T47D (cell line): ENCODE measurements around the gene RASSF4.

Experiments used
- DNase-seq, 2 experiments: peaks; one replicate each; pipeline versions ENCODE4 v3.0.0 to v3.0.0-alpha.2; 2011 to 2012; ENCODE audit warnings: low read depth in 1 of 2, low spot score in 1 of 2
- JUND ChIP-seq: IDR thresholded peaks from 2 replicates; pipeline ENCODE4 v1.6.1; 2012; ENCODE audit warnings: low read depth
- in situ Hi-C: cut with HindIII; loops from 2 replicates; pipeline ENCODE4 v1.10.0; 2016; ENCODE audit warnings: low sequenced_read_pairs, low pct_unique_long_range_greater_than_20kb

Gene RASSF4, protein sequence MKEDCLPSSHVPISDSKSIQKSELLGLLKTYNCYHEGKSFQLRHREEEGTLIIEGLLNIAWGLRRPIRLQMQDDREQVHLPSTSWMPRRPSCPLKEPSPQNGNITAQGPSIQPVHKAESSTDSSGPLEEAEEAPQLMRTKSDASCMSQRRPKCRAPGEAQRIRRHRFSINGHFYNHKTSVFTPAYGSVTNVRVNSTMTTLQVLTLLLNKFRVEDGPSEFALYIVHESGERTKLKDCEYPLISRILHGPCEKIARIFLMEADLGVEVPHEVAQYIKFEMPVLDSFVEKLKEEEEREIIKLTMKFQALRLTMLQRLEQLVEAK

DNA sequence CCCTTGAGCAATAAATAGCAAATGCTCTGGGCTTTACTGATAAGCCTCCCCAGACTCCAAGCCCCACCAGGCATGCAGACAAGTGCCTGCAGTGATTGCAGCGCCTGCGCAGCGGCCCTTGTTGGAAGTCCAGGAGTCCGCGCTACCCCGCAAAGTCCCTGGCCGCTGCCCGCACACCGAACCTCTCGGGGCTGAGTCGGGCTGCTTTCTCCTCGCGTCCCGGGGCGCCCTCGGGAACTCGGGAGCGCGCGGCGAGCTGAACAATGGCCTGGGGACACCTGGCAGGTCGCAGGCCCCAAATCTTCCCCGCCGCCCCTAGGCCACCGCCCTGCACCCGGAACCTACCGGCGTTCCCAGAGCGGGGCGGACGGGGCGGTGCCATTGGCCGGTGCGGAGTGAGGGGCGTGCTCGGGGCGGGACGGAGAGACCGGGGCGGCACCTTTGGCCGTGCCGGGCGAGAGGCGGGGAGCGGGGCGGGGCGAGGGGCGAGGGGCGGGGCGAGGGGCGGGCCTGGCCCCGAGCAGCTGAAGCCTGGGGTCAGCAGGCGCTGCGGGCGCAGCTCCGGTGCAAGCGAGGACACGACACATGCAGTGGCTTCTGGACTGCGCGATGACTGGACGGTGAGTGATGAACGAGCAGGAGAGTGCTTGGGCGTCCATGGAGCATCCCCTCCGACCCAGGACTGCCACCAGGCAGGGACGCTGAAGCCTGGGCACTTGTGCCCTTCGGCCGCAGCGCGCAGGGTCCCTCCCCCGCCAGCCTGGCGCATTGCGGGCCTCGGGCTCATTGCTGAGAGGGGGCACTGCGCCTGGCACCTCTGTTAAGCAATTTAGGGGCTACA, at the start of gene RASSF4:
RASSF4 (plus strand) TSS at position 556 of the 841 bp plus-strand sequence. CDS start 10,401 bp downstream, outside the sequence.
- TF ChIP-seq JUND, result no peak
- peak; percentile 93 to 96 for DNase-seq
- in situ Hi-C loops, result no loop called here

DNA sequence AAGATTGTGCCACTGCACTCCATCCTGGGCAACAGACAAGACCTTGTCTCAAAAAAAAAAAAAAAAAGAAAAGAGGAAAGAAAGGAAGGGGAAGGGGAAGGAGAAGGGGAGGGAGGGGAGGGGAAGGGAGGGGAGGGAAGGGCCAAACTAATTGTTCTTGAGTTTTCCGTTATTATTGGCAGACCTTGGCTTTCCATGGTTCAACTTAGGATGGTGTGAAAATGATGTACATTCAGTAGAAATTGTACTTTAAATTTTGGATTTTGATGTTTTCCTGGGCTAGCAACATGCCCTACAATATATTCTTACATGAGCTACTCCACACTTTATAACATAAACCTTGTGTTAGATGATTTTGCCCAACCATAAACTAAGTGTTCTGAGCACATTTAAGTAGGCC, 49.7 kb upstream of the RASSF4 start:
- in situ Hi-C loops, result no loop called here
- TF ChIP-seq JUND, result no peak
- no peak for DNase-seq

DNA sequence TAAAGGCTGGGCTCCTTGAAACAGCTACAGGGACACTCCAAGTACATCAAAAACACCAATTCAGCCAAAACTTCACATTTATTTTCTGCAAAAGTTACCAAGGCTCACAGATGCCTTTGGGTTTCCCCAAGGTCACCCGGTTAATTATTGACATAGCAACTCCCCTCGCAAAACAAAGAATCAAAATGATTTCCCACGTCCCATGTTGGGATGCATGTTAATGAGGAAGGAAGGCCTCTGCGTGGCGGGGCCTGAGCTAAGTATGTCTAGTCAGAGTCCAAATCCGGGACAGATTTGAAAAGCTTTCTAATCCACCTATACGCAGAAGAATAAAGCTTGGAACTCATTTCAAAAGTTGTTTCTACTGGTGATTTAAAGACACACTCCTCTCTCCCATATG, 49.0 kb upstream of the RASSF4 start:
- no peak for TF ChIP-seq JUND
- in situ Hi-C loops, result no loop called here
- DNase-seq, result no peak

DNA sequence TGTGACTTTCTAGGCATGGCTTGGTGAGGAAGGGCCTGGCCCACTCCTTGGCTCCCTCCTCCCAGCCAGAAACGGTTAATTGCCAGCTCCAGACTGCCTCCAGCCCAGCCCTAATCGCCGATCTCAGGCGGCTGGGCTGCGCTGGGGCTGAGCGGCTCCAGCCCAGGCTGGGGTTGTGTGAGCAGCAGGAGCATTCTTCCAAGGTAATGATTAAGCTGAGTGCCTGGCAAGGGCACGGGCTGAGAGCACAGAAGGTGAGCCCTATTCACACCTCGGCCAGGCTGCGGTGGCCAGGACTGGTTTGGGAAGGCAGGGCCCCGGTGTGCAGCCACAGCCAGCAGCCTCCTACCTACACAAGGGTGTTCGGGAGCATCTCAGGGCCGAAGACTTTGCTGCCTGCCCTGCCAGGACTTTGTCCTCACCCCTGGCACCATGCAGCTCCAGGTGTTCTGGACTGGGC, 48.5 kb upstream of the RASSF4 start, which contains the start of gene TMEM72:
TMEM72 (plus strand) TSS at position 257 of the 460 bp plus-strand sequence; CDS start at position 433, 176 bp downstream.
- DNase-seq, result no peak

DNA sequence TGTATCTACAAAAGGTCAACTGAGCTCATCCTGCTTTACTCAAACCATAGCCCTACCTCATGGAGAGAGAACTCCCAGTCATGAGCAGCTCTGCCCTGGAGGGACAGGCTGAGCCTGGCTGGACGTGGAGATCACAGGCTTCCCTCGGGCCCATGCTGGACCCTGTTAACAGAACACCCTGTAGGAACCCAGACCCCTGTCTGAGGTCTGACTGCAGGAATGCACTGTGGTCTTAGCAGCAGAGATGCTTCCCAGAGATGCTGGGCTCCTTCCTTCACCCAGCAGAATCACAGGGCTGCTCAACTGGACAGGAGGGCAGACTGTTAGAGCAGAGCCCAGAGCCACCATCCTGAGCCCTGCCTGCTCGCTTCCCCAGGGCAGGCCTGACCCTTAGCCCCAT, 47.7 kb upstream of the RASSF4 start:
- no peak for TF ChIP-seq JUND
- no peak for DNase-seq
- in situ Hi-C loops, result no loop called here

More for the DNA sequence above, 48.5 kb upstream of the RASSF4 start, which contains the start of gene TMEM72:
- TF ChIP-seq JUND, result no peak
- in situ Hi-C loops, result no loop called here

DNA sequence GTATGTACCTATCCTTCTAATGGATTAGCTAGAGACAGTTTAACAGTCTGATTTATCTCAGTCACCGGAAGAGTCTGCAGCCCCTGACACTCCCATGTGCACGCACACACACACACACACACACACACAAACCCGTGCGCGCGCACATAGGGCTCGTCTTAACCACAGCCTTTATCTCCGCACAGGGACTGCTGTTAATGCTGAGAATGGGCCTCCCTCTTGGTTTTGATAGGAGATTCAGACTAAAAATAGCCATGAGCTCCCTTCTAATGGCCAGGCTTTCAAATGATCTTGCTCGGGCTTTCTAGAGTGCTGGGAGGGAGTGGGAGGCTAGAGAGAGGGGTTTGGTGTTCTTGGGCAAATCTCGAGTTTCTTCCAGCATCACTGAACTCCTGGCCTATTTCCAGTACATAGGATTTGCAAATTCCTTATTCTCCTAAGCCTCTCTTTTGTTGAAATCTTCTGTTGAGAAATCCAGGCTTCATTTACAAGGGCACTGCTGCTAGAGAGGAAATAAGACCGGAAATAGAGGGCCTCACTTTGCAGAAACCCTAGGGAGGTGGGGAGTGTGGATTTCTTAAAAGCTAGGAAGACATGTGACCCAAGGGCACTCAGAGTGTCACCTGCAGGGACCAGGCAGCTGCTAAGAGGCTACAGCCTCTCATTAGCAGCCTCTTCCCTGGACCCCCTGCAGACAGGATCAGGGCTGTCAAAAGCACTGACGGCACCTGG, 46.1 kb upstream of the RASSF4 start:
- TF ChIP-seq JUND, result no peak
- DNase-seq, result no peak
- in situ Hi-C loops, result no loop called here

DNA sequence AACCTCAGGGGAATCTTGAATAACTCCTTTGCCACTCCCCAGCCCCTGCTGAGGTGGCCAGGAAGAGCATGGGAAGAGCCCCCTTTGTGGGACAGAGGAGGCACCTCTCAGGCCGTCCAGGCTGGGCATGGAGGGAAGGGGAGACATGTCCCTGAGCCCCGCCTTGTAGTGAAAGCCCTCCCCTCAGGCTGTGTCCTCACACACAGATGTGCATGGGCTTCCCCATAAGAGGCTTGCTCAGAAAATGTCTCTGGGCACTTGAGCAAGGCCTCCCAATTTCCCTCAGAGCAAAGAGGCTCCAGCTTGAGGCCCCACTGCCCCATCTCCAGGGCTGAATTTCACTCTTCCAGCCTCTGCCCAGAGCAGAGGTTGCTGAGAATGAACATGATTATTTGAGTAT, 44.7 kb upstream of the RASSF4 start:
- in situ Hi-C loops, result no loop called here
- TF ChIP-seq JUND, result no peak
- DNase-seq, result no peak

DNA sequence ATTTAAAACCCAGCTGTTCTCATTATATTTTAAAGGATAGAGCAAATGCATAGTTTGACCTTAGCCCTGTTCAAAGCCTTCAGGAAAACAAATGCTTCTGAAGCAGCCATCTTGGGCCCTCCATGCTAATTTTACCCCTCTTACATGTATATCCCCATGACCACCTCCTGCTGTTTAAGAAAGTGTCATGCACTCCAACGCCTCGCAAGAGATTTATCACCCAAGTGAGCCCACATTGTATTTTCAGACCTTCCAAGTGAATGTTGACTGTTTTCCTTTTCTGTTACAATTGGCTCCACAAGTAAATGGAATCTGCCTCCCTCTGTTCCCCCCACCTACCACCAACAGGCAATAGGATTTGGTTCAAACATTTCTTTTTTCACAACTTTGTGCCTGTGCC, 43.2 kb upstream of the RASSF4 start:
- no peak for DNase-seq
- in situ Hi-C loops, result no loop called here
- no peak for TF ChIP-seq JUND

DNA sequence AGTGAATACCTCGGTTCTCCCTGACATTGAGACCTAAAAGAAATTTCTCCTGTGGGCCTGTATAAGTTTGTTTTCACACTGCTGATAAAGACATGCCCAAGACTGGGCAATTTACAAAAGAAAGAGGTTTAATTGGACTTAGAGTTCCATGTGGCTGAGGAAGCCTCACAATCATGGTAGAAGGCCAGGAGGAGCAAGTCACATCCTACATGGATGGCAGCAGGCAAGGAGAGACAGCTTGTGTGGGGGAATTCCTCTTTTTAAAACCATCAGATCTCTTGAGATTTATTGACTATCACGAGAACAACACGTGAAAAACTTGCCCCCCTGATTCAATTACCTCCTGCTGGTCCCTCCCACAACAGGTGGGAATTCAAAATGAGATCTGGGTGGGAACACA, 41.8 kb upstream of the RASSF4 start:
- TF ChIP-seq JUND, result no peak
- in situ Hi-C loops, result no loop called here

DNA sequence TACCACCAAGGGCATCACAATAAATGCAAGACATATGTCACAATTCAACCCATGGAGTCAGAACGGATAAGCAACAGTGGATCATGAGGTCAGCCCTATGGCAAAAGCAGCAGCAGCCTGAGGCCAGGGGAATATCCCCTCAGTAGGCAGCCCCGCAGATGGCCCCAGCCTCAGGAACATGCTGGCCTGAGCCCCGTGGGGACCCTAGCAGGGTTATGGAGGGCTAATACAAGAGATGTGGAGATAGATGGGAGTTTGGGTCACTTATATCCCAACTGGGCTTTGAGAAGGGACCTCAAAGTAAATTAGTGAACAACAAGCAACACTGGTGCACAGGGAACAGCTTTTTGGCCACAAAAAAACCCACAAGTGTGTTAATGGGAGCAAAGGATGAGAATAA, 39.4 kb upstream of the RASSF4 start:
- no peak for TF ChIP-seq JUND
- DNase-seq, result no peak
- in situ Hi-C loops, result no loop called here

More for the DNA sequence above, 41.8 kb upstream of the RASSF4 start:
- no peak for DNase-seq

DNA sequence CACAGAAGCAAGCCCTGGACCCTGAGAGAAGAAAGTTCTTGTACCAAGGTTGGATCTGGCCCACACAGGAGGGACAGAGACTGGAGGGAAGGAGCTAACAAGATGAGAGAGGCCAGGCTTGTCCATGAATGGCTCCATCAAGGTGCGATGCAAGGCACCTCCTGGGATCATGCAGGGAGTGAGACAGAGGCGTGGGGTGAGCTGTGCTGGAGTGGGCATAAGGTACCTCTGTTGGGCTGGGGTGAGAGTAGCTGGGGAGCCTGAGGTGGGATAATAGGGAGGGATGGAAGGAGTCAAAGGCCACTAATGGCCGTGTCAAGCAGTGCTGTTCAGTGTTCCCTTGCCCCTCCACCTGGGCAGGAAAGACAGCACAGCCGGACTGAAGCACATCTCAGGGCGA, 38.5 kb upstream of the RASSF4 start:
- in situ Hi-C loops, result no loop called here
- TF ChIP-seq JUND, result no peak
- no peak for DNase-seq

DNA sequence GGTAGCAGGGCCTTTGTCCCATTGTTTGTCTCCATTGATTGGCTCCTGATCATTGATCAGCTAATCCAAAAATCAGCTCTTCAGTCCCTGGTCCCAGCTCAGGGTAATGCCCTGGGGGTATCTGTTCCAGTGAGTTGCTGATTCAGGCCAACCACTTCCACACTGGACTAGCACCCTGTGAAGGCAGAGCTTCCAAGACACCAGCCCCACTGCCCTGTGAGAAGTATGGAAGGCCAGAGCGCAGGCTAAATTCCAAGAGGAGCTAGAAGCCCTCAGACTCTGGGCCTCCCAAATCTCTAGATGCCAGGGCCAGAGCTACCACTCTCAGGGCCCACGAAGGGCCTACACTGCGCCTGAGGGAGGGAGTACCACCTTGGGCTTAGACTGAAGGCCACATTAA, 38.1 kb upstream of the RASSF4 start:
- in situ Hi-C loops, result no loop called here
- DNase-seq, result no peak
- no peak for TF ChIP-seq JUND
